HG02588 (cell line): ENCODE data around the gene ELMO2.
A peak's percentile ranks its signal among the peaks of the same experiment; 100 is the strongest.

Experiments used
- ATAC-seq: cut with Tn5 transposase; IDR thresholded peaks from one replicate; pipeline ENCODE4 v1.9.1; 2021; ENCODE audit warnings: mild to moderate bottlenecking, moderate library complexity; ENCODE audit not compliant: unreplicated experiment

The ELMO2 gene

DNA sequence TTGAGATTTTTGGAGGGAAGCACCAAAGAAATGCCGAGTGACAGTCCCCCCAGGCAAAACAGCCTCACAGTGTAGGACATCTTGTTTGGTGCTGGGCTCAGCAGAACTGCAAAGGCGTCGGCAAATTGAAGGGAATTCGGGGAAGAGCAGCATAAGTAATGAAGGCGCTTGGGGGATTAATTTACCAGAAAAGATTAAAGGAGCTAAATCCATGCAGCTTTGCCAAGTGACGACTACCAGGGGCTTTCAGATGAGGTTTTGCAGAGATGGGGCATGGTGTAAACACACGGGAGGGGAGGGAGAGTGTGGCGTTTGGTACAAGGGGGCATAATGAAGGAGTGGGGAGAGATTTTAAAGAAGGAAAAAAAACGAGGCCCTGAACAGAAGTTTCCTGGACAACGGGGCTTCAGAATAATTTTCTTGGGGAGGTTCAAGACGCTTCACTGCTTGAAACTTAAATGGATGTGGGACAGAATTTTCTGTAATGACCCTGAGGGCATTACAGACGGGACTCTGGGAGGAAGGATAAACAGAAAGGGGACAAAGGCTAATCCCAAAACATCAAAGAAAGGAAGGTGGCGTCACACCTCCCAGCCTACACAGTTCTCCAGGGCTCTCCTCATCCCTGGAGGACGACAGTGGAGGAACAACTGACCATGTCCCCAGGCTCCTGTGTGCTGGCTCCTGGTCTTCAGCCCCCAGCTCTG is 52.8 kb downstream of the ELMO2 start:
- no peak for ATAC-seq

DNA sequence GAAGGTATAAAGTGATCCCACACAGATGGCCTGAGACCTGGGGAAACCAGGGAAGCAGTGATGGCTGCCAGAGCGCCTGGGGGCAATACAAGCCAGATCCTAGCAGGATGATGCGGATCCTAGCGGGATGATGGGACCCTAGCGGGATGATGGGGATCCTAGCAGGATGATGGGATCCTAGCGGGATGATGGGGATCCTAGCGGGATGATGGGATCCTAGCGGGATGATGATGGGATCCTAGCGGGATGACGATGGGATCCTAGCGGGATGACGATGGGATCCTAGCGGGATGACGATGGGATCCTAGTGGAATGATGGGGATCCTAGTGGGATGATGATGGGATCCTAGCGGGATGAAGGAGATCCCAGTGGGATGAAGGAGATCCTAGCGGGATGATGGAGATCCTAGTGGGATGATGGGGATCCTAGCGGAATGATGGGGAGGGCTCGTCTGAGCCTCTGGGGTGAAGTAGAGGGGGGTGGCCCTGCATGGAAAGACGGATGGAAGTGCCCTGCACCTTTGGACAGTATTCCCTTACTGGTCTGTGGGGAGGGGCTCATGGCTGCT is 54.0 kb downstream of the ELMO2 start:
- no peak for ATAC-seq

DNA sequence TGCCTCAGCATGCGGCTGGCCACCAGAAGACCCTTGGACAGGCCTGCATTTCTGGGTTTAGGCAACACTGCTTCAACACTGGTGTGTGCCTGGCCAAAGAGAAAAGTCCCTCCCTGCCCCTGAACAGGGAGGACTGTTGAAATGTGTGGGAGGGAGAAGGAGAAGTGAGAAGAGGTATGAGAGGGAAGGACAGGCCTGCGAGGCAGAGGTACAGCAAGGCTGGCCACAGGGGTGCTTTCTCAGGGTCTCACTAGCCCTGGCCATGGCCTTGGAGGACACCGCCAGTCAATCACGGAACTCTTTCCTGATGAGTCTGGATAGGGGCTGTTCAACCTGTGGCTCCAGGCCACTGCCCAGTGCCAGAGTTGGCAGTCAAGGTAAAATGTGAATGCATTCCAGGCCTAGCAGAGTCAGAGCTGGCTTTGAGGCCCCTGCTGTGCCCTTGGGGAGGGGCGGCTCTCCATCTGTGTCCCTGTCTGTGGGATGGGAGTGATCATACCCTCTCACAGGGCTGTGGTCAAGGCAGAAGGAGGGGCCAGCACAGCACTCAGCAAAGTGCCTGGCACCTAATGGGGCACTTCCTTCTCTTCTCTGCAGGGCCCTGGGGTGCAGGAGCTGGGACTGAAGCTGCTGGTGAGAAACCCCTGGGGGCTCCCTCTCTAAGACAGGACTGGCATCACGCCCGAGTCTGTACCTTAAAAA is 54.9 kb downstream of the ELMO2 start:
- ATAC-seq = no peak

DNA sequence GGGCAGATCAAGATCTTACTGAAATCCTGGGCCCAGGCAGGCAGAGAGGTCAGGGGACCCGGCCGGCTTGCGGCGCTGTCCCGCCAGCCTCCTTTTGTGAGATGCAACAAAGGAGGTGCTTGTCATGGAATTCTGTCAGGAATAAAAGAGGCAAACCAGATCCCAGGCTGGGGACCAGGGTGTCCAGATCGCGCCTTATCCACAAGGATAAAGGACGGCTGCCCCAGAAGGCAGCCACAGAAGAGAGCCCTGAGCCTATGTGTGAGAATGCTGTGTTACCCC is 55.5 kb downstream of the ELMO2 start:
- no peak for ATAC-seq

DNA sequence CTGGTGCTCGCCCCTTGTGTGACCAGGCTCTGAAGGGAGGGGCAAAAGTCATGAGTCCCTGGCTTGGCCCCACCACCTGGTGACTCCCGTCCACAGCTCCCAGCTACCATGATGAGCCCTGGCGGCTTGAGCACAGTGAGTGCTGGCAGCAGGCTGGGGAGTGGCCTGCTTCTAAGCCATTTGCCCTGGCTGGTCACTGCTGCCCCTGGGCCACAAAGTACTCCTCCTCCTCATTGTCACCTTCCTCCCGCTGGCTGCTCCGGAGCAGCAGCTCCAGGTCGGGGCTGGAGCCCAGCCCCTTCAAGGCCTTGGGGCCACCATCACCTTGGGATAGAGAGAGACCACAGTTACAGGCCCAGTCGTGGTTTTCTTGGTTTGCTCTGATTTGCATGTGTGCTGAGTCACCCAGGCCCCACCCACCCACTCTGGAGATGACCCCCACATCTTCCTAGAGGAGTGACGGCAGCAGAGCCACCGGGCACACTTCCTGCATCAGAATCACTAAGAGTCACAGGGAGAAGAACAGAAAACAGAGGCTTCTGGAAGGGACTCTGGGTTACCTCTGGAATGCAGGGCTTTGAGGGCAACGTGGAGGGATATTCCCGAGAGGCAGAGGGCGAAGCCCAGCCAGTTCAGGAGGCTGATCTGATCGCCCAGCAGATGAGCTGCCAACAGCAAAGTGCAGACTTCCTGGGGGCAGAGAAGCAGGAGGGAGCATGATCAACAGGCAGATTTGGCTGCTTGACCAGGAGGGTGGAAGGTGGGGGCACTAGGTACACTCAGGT is 56.0 kb downstream of the ELMO2 start:
- peak; percentile 39 for ATAC-seq

DNA sequence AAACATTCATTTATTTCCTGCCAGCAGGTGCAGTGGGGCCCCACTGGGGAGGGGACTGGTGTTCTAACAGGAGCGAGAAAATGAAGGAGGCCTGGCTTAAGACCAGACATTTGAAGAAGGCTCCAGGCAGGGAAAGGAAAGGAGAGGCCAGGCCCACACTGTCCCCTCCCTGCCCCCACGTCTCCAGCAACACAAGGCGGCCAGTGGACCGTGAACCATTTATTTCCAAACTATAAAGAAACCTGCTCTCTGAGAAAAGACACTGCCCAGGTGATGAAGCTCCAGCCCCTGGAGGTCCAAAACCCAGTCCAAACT is 56.7 kb downstream of the ELMO2 start:
- ATAC-seq = no peak

DNA sequence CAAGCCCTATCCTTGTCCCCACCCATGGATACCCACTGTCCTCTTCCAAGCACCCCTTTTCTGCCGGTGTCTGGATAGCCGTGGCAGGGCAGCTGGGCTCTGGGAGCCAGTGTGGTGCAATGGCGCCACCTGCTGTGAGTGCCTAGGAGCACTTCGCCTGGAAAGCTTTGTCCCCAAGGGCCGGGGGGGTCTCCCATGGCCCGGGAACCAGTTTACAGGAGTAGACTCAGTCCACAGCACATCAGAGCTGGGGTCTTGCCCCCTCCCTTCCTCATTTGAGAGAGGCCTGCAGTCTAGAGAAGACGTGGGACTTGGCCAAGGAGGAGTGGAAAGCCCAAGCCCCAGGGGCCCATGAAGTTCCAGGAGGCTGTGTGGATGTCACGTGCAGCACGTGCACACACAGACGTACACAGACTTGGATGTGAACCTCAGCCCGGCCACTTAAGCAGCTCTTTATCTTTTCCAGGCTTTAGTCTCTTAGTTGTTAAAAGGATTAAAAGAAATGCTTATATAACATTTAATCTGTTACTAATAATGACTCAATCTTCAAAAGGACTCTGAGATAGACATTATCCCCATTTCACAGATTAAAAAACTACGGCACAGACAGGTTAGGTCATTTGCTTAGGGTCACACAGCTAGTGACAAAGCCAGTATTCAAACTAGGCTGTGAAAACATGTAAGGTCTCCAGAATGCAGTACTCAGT is 57.2 kb downstream of the ELMO2 start:
- no peak for ATAC-seq

DNA sequence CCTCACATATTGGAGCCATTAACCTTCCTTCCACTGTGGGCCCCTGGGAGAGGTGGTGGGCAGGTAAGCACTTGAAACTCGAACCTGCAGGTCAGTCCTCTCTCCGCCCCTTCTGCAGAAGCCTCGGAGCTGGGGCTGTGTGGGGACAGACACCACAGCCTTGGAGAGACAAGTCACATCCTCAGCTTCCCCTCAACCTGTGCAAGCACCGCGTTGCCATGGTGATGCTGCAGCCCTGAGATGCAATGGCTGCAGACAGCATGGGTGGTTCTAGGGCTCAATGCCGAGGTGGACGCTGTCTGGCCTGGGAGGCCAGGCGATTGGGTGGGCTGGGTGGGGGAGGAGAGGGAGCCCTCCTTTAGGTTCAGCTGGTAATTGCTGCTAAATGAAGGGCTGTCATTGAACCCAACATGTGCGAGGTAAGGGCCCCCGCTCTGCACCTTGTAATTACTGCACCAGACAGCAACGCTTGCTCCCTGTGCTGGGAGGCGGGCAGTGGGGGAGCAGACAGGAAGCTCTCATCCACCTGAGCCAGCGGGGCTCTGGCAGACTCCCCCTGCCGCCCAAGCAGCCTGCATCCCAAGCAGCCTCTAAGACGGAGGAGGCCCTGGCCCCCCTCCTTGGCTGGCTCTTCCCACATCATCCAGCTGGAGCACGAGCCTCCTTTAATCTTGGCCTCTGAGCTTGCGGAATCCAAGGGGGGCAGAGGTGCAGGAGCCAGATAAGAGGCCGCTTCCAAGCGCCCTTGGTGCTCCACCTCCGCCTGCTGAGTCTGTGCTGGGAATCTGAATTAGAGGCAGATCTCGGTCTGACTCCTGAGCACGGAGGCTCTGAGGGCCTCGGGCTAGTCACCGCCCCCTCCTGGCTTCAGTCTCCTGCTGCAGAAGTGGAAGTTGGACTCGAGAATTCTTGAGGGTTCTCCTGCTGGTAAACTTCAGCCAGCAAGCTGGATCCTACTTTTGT is 58.3 kb downstream of the ELMO2 start:
- ATAC-seq = no peak

DNA sequence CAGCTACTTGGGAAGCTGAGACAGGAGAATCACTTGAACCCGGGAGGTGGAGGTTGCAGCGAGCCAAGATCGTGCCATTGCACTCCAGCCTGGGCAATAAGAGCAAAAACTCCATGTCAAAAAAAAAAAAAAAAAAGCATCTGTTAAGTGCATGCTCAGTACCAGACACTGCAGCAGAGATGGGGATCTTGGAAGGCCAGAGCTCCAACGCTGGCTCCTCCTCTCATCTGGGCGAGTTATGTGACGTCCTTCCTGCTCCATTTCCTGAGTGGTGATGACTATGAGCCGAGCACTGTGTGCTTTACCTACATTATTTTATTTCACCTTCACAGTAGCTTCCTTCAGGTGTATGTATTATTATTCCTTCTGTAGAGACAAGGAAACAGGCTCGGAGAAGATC is 59.6 kb downstream of the ELMO2 start:
- no peak for ATAC-seq

DNA sequence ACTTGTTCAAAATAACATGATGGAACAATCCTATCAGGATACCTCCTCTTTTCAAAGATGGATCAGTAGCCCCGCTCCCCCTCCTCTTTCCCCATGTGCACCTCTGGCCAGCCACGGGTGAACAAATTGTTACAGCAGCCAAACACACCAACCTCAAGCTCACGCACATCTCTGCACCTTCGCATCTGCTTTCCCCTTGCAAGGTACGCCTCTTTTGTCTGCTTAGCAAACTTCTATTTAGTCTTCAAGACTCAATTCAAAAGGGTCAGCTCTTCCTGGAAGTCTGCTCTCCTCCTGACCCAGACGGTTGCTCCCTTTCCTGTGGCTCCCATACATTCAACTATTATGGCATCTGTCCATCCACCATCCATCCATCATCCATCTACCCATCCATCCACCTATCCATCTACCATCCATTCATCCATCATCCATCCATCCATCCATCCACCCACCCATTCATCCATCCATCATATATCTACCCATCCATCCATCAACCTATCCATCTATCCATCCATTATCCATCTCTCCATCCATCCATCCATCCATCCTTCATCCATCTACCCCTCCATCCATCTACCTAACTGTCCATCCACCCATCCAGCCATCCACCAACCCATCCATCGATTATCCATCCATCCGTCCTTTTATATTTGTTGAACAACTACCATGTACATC is 61.8 kb downstream of the ELMO2 start:
- no peak for ATAC-seq

DNA sequence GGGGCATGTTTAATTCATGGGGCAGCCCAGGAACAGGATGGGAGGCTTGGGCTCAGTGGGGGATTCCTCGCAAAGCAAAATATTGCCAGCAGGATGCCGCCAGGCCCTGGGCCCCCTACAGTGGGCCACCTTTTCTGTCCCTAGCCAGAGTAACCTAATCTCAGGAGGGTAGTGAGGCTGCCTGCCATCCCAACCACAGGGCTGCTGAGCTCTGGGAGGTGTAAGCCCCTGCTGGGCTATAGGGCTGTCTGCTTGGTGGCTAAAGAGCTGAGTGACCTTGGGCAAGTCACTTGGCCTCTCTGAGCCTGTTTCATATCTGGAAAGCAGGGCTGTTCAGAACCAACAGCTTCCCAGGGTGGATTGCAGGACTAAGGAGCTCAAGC is 62.4 kb downstream of the ELMO2 start:
- no peak for ATAC-seq

DNA sequence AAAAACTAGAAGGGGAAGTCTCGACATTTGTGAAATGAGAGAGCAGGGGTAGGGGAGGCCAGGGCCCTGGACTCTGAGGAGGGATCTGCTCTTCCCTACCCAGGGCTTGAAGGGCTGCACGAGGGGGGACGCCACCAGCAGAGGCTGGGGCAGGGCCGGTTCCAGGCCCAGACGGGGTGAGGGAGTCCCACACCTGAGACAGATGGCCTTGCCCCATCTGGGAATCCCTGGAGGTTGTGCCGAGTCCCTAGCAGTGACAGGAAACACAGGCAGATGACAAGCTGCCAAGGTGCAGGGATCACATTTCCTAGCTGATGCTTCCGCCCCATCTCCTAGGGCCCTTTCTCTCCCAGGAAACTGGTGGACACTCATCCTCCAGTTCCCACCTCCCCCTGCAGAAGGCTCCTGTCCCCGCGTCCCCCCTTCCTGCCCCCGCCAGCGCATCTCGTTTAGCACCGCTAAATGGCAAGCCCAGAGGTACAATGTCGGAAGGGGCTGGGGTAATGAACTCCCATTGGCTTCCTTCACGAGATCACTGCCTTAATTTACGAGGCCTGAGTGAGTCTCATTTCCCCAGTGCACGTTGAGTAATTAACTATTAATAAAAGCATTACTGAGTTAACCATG is 63.0 kb downstream of the ELMO2 start:
- ATAC-seq = no peak

DNA sequence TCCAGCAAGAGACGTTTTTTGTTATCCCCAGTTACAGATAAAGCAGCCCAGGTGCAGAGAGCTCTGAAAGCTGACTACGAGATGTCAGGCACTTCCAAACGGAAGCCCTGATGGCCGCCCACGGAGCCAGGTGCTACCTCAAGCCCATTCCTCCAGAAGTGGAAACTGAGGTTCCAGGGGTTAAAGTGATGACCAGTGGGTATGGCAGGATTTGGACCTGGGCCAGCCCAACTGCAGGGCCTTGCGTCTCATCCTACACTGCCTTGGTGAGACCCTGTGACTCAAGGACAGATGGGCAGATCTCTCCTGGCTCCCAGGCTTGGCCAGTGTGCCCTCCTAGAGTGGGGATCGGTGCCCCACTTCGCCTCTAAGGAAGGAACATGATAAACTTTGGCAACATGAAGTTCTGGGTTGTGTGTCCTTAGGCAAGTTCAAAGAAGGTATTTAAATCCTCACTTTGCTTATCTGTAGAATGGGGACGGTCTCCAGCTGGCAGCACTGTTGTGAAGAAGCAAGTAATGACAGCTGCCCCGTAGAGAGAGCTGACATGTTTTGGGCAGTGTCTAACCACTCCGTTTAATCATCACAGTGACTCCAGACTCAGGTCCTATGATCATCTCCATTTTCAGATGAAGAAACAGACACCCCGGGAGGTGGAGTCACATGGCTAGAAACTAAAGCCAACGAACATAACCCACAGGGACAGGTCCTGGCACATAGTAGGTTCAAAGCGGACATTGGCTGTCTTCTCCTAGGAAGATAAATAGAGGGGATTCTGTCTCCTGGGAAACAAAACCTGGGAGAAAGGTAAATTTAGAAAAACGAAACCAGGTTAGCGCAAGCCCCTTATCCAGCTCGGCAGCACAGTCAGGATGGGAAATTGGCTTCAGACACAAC is 63.7 kb downstream of the ELMO2 start:
- ATAC-seq = no peak

DNA sequence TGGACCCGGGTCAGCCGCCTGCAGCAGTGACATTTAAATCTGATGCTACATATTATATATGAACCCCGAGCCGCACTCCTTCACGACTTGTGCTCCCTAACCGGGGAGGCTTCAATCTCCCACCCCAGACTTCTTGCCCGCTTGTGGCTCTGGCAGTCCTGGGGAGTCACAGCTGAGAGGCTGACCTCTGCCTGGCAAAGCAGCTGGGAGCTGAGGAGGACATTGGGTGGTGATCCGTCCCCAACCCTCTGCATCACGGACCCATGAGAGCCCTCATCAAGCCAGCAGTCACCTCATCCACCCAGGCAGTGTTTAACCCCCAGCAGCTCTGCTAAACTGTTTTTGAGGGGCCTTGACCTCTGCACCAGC is 64.4 kb downstream of the ELMO2 start:
- no peak for ATAC-seq

DNA sequence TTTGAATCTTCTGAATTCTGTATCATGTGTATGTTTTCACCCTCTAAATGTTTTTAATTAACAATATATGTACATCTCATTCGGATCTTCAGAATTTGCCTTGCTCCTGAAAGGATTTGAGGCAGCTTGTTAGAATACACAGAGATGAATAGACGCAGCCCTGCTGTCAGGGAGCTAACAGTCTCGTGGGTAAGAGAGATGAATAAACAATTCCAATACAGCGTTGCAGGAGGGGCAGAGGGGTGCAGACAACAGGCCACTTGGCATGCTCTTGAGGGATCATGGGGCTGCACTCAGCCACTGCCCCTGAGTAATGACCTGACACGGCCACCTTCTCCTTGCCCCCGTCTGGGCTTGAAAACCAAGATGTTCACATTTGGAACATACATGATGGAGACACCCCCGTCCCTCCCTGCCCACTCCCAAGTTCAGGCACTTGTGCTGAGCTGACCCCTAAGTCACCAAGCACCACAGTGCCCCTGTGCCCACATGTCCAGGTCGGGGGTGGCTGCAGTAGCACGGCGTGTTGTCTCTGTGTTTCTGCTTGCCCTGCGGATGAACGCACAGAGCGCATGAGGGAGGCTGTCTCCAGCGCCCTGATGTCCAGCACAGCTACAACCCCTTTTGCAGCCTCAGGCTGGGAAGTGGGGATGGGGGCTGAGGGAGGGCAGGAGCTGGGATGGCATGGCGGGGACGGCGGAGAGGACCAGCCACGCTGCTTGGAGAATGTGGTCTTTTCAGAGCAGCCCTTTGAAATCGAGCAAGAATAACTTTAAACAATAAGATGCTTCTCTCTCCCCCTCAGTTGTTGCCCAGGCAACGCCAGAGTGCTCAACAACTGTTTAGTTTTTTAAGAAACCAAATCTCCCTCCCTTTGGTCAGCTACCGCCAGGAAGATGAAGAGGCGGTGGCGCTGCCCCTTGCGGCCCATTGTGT is 65.1 kb downstream of the ELMO2 start:
- ATAC-seq = no peak

DNA sequence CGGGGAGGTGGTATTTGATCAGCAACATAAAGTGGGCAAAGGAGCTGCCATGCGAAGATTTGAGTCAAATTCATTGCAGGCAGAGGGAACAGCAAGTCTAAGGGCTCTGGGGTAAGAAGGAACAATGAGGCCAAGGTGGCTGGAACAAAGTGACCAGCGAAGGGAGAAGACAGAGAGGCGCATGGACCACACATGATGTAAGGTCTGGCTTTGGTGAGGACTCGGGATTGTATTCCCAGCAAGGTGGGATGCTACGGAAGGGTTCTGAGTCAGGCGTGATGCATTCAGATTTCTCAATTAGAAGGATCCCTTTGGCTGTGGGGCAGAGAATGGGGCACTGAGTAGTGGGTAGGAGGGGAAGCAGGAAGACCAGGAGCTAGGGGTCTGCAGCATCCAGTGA is 67.4 kb downstream of the ELMO2 start:
- no peak for ATAC-seq

DNA sequence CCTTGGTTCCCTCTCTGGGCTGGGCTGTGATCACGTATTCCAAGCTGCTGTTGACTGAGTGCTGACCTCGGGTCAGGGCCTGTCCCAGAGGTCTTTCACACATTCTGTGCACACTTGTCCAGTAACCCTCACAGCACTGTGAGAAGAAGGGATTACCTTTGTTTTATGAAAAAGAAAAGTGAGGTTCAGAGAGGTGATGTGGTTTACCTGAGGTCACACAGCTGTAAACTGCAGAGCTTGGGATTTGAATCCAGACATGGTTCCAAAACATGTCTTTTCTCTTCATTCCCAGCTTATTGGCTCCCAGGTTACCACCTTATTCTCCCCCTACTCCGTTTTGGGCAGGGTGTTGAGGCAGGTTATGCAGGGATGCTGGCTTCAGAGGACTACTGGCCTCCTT is 69.7 kb downstream of the ELMO2 start:
- no peak for ATAC-seq
